GM20000 (cell line): Measurements from ENCODE around the gene DOLPP1.
"Not testable (repeated sequence)": the region's sequence is repeated elsewhere in the genome, so short reads cannot be mapped to it uniquely, and the experiment has no call there.

Experiments used
- DNase-seq: peaks from one replicate; pipeline ENCODE4 v3.0.0; 2012; ENCODE audit warnings: low spot score
- CTCF ChIP-seq: IDR thresholded peaks from 2 replicates; pipeline ENCODE4 v1.5.1; 2012; ENCODE audit warnings: mild to moderate bottlenecking, control low read depth; ENCODE audit errors: extremely low read depth, missing control alignments

The DOLPP1 gene

GRCh38 chr9:129122133-129122532 is 41.2 kb downstream of the DOLPP1 start:
- DNase-seq = no peak
- TF ChIP-seq CTCF = no peak

GRCh38 chr9:129122976-129123375 is 42.1 kb downstream of the DOLPP1 start:
- not testable (repeated sequence) for DNase-seq

- TF ChIP-seq CTCF = no peak
- no peak for DNase-seq
These were observed 43.7 kb downstream of the DOLPP1 start for GRCh38 chr9:129124506-129125069.

- DNase-seq = no peak
- no peak for TF ChIP-seq CTCF
These were observed 44.6 kb downstream of the DOLPP1 start for GRCh38 chr9:129125478-129125877.

- TF ChIP-seq CTCF = no peak
- no peak for DNase-seq
These were observed 46.1 kb downstream of the DOLPP1 start for GRCh38 chr9:129126749-129127618.

- DNase-seq = no peak
- TF ChIP-seq CTCF = no peak
These were observed 47.8 kb downstream of the DOLPP1 start for GRCh38 chr9:129128689-129129088.

- not testable (repeated sequence) for DNase-seq
These were observed 49.4 kb downstream of the DOLPP1 start for GRCh38 chr9:129130271-129130670.

GRCh38 chr9:129130791-129131190 is 49.9 kb downstream of the DOLPP1 start:
- no peak for TF ChIP-seq CTCF
- DNase-seq = no peak
